ENCODE results near the gene GRK4. TPM values are rescaled to one million over a fixed set of nuclear protein-coding genes. Genes with fewer than 3 reads are reported as not detected.

GRK4 gene
- total RNA-seq, 3 donors from 2014 or later (not counting 1 experiment from before 2014, with no cell fraction given): 2.0 to 6.4 (median 5.1) TPM

DNA sequence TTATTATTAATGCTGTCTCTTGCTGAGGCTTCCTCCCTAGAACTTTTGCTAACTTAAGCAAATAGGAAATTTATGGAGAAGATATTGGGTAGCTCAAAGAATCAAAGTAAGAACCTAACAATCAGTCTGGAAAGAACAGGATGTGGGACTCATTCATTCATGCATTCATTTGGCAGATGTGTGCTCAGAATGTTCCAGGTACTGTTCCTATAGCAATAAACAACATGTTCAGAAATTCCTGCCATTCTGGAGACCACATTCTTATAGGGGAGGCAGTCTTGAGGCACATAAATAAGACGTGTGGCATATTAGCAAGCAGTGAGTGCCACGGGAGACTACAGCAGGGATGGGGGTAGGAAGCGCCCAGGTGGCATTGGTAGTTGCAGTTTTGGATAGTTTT, 5.0 kb downstream of the GRK4 start:
- Mint-ChIP-seq H3K27me3 (ENCODE audit: low read depth in 2 of 2) (no peaks in the 10 kb centered on the region), H3K4me3 (no peak overlapping the region)

DNA sequence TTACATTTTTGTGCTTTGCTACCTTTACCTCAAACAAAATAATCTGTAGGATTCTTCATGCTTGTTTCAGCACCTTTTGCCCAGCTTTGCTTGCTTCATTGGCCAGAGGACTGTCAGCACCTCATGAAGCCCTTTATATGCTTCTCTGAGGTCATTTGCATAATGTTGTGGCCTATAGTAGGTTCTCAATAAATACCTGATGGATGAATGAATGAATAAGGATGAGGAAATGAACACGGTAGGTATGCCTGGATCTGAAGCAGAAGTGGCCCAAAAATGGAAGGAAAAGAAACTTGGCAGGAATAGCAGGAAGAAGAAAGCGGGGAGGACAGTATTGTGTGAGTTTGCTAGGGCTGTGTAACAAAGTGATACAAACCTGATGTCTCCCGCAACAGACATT, 7.9 kb downstream of the GRK4 start:
- Histone ChIP-seq H3K9me3 (ENCODE audit: control insufficient read depth, insufficient read depth, low read length) (no peaks in the 10 kb centered on the region), H3K4me1 (ENCODE audit: control insufficient read depth, insufficient read depth, low read length) (no peaks in the 10 kb centered on the region), H3K4me3 (ENCODE audit: low read length) (no peak overlapping the region), H3K27ac (ENCODE audit: low read length) (no peak overlapping the region), H3K36me3 (ENCODE audit: control insufficient read depth, insufficient read depth, low read length) (no peaks in the 10 kb centered on the region), H3K27me3 (ENCODE audit: control insufficient read depth, insufficient read depth, low read length) (no peaks in the 10 kb centered on the region)
- WGBS (ENCODE audit: insufficient coverage): 96% methylated on average over 3 of the region's 3 CpGs
- Mint-ChIP-seq H3K27ac (no peak overlapping the region), H3K4me1 (no peaks in the 10 kb centered on the region), H3K27me3 (ENCODE audit: low read depth in 2 of 2) (no peaks in the 10 kb centered on the region), H3K36me3 (no peaks in the 10 kb centered on the region), H3K9me3 (no peaks in the 10 kb centered on the region), H3K4me3 (no peak overlapping the region)
- intact Hi-C loops (cut with micrococcal nuclease): no loop called here
- TF ChIP-seq, protein P1, sequence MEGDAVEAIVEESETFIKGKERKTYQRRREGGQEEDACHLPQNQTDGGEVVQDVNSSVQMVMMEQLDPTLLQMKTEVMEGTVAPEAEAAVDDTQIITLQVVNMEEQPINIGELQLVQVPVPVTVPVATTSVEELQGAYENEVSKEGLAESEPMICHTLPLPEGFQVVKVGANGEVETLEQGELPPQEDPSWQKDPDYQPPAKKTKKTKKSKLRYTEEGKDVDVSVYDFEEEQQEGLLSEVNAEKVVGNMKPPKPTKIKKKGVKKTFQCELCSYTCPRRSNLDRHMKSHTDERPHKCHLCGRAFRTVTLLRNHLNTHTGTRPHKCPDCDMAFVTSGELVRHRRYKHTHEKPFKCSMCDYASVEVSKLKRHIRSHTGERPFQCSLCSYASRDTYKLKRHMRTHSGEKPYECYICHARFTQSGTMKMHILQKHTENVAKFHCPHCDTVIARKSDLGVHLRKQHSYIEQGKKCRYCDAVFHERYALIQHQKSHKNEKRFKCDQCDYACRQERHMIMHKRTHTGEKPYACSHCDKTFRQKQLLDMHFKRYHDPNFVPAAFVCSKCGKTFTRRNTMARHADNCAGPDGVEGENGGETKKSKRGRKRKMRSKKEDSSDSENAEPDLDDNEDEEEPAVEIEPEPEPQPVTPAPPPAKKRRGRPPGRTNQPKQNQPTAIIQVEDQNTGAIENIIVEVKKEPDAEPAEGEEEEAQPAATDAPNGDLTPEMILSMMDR (IDR thresholded peaks at IDR 0.05): no peak
- ATAC-seq (no peak), DNase-seq (no peak)

More for the DNA sequence above, 5.0 kb downstream of the GRK4 start:
- H3K27ac Mint-ChIP-seq: no peak overlapping the region
- H3K9me3 ChIP-seq (ENCODE audit: control insufficient read depth, insufficient read depth, low read length): no peaks in the 10 kb centered on the region
- DNase-seq: no peak
- WGBS (ENCODE audit: insufficient coverage): 90% methylated on average over 3 of the region's 3 CpGs
- intact Hi-C loops (cut with micrococcal nuclease): loop anchor here (10.0 kb wide), 1 partner anchor 204 kb away; no protein-coding TSS in a partner anchor
- no peak overlapping the region for H3K27ac ChIP-seq (ENCODE audit: low read length)
- no peak overlapping the region for H3K4me3 ChIP-seq (ENCODE audit: low read length)
- H3K4me1 Mint-ChIP-seq: peaks cover 7 to 12% of the 10 kb centered on the region in 2 donors
- H3K36me3 Mint-ChIP-seq: no peaks in the 10 kb centered on the region
- no peaks in the 10 kb centered on the region for H3K9me3 Mint-ChIP-seq
- no peaks in the 10 kb centered on the region for H3K27me3 ChIP-seq (ENCODE audit: control insufficient read depth, insufficient read depth, low read length)
- H3K36me3 ChIP-seq (ENCODE audit: control insufficient read depth, insufficient read depth, low read length): no peaks in the 10 kb centered on the region
- TF ChIP-seq, protein P1 (IDR thresholded peaks at IDR 0.05): no peak
- peaks cover 8% of the 10 kb centered on the region for H3K4me1 ChIP-seq (ENCODE audit: control insufficient read depth, insufficient read depth, low read length)
- ATAC-seq: no peak

DNA sequence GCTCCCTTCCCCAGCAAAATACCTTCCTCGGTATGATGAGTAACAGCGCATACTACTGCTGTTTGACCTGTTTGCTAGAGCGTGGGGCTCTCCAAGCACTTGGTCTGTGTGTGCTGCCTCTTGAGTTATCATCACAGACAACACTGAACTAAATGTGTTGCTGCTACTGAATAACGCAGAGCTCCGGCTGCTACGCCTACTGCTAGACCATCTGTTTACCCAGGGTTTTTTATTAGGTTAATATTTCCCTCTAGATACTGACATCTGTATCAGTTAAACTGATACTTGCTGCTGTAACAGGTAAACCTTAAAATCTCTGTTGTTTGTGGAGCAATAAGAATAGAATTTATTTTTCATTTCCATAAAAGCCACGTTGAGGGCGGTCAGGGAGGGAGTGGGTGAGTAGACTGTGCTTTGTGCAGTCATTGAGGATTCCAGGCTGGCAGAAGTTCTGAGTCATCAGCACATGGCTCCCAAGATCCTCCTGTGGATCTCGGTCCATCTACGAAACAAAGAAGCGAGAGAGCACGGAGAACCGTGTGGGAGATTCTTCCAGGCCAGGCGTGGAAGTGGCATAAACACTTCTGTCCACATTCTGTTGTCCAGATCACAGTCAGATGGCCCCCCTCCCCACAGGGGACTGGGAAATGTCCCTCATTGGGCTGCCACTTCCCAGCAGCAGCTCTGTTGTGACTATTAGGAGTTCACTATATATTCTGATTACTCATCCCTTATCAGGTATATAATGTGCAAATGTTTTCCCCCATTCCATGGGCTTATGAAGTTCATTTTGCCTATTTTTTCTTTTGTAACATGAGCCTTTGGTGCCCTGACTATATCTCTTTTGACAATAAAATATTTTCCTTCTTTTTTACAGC, 14.1 kb downstream of the GRK4 start:
- Histone ChIP-seq H3K4me1 (ENCODE audit: control insufficient read depth, insufficient read depth, low read length) (no peaks in the 10 kb centered on the region), H3K9me3 (ENCODE audit: control insufficient read depth, insufficient read depth, low read length) (peaks cover 9% of the 10 kb centered on the region), H3K36me3 (ENCODE audit: control insufficient read depth, insufficient read depth, low read length) (no peaks in the 10 kb centered on the region), H3K27ac (ENCODE audit: low read length) (no peak overlapping the region), H3K27me3 (ENCODE audit: control insufficient read depth, insufficient read depth, low read length) (no peaks in the 10 kb centered on the region), H3K4me3 (ENCODE audit: low read length) (no peak overlapping the region)
- intact Hi-C loops (cut with micrococcal nuclease): loop anchor here (1.0 kb wide), 1 partner anchor 60 kb away; no protein-coding TSS in a partner anchor
- ATAC-seq (no peak), DNase-seq (no peak)
- Mint-ChIP-seq H3K27me3 (ENCODE audit: low read depth in 2 of 2) (no peaks in the 10 kb centered on the region), H3K9me3 (no peaks in the 10 kb centered on the region), H3K36me3 (no peaks in the 10 kb centered on the region), H3K27ac (no peak overlapping the region), H3K4me1 (peaks cover 5 to 6% of the 10 kb centered on the region in 2 donors), H3K4me3 (no peak overlapping the region)
- WGBS (ENCODE audit: insufficient coverage): 90% methylated on average over 14 of the region's 14 CpGs
- TF ChIP-seq, protein P1 (IDR thresholded peaks at IDR 0.05): no peak
